H1 (cell line): ENCODE results near the gene DKKL1.

Experiments used
- CTCF ChIP-seq, 3 experiments: IDR thresholded peaks; 1 replicate in 2 of 3; 2 replicates in 1 of 3; pipeline versions ENCODE4 v1.5.1 to v1.6.1; 2011; ENCODE audit warnings: low read length in 3 of 3, mild to moderate bottlenecking in 3 of 3, inconsistent platforms in 2 of 3, low read depth in 1 of 3, moderate library complexity in 1 of 3; ENCODE audit not compliant: insufficient read depth in 1 of 3; ENCODE audit errors: control extremely low read depth in 1 of 3
- EP300 ChIP-seq, 2 experiments: IDR thresholded peaks; 1 replicate in 1 of 2; 2 replicates in 1 of 2; pipeline ENCODE4 v1.6.1; 2011 to 2012; ENCODE audit warnings: low read depth in 2 of 2, low read length in 2 of 2, mild to moderate bottlenecking in 2 of 2, borderline replicate concordance in 1 of 2, inconsistent platforms in 1 of 2, moderate library complexity in 1 of 2
- EZH2 ChIP-seq: fragments of 200-600 bp; sonication (generic); IDR thresholded peaks from 2 replicates; pipeline ENCODE4 v1.7.1; 2012; ENCODE audit warnings: low read depth, mild to moderate bottlenecking, moderate library complexity, low read length, inconsistent platforms; ENCODE audit not compliant: severe bottlenecking
- GABPA ChIP-seq: IDR thresholded peaks from 2 replicates; pipeline ENCODE4 v1.6.1; 2011; ENCODE audit warnings: mild to moderate bottlenecking, low read length, moderate library complexity, borderline replicate concordance; ENCODE audit not compliant: insufficient read depth
- HDAC6 ChIP-seq: IDR thresholded peaks from one replicate; pipeline ENCODE4 v1.7.1; 2012; ENCODE audit warnings: low read depth, mild to moderate bottlenecking, inconsistent platforms, low read length, moderate library complexity
- NRF1 ChIP-seq: IDR thresholded peaks from 2 replicates; pipeline ENCODE4 v1.6.1; 2011; ENCODE audit warnings: mild to moderate bottlenecking, low read depth, low read length, improper control_type of control experiment
- PHF8 ChIP-seq: fragments of 200-600 bp; sonication (generic); conservative IDR thresholded peaks from 2 replicates; pipeline ENCODE4 v1.7.1; 2012; ENCODE audit warnings: low read depth, mild to moderate bottlenecking, inconsistent platforms, low read length, moderate library complexity
- POLR2A ChIP-seq, 2 experiments: IDR thresholded peaks; 1 replicate in 1 of 2; 2 replicates in 1 of 2; pipeline ENCODE4 v1.6.1; 2011; ENCODE audit warnings: low read depth in 2 of 2, low read length in 2 of 2, mild to moderate bottlenecking in 2 of 2; ENCODE audit errors: control extremely low read depth in 1 of 2
- POLR2AphosphoS5 ChIP-seq: IDR thresholded peaks from 2 replicates; pipeline ENCODE4 v1.6.1; 2011; ENCODE audit warnings: low read depth, low read length
- RAD21 ChIP-seq, 2 experiments: IDR thresholded peaks in 1 of 2; conservative IDR thresholded peaks in 1 of 2; 2 replicates each; pipeline ENCODE4 v1.6.1; 2011; ENCODE audit warnings: low read depth in 2 of 2, low read length in 2 of 2, improper control_type of control experiment in 1 of 2, inconsistent platforms in 1 of 2, mild to moderate bottlenecking in 1 of 2, moderate library complexity in 1 of 2
- SP2 ChIP-seq: IDR thresholded peaks from 2 replicates; pipeline ENCODE4 v1.6.1; 2012; ENCODE audit warnings: mild to moderate bottlenecking, low read length, inconsistent platforms
- SUZ12 ChIP-seq: fragments of 200-600 bp; sonication (generic); IDR thresholded peaks from 2 replicates; pipeline ENCODE4 v1.6.1; 2012; ENCODE audit warnings: mild to moderate bottlenecking, inconsistent platforms, low read length, moderate library complexity, mixed read lengths

GRCh38 chr19:49414256-49414655 lies 50.6 kb downstream of the DKKL1 start:
- TF ChIP-seq RAD21 (IDR thresholded peaks at IDR 0.05 in 1 of 2, conservative IDR thresholded peaks at IDR 0.05 in 1 of 2; ENCODE audit: low read depth in 2 of 2, low read length in 2 of 2): no peak
- TF ChIP-seq SP2: no peak
- TF ChIP-seq EZH2: no peak
- no peak for TF ChIP-seq SUZ12
- TF ChIP-seq POLR2A (IDR thresholded peaks at IDR 0.05; ENCODE audit: control extremely low read depth in 1 of 2, low read depth in 2 of 2, low read length in 2 of 2): no peak
- TF ChIP-seq CTCF (IDR thresholded peaks at IDR 0.05; ENCODE audit: control extremely low read depth in 1 of 3, insufficient read depth in 1 of 3, low read depth in 1 of 3, low read length in 3 of 3): no peak
- TF ChIP-seq EP300 (IDR thresholded peaks at IDR 0.05; ENCODE audit: borderline replicate concordance in 1 of 2, low read depth in 2 of 2, low read length in 2 of 2): no peak
- no peak for TF ChIP-seq GABPA
- TF ChIP-seq POLR2AphosphoS5: no peak
- no peak for TF ChIP-seq HDAC6
- TF ChIP-seq PHF8: no peak
- TF ChIP-seq NRF1: no peak
